NCI-H1694 (cell line): ENCODE data around the gene CDNF.

Experiments
- DNase-seq: peaks from one replicate; lab custom pipeline; 2025; lab: John Stamatoyannopoulos, UW

Gene CDNF

GRCh38 chr10:14787938-14788337, 49.9 kb downstream of the CDNF start:
- no peak for DNase-seq

GRCh38 chr10:14784459-14785055, 53.3 kb downstream of the CDNF start:
- DNase-seq: no peak

- no peak for DNase-seq
These were observed 55.0 kb downstream of the CDNF start for GRCh38 chr10:14782691-14783363.

- no peak for DNase-seq
These were observed 56.1 kb downstream of the CDNF start for GRCh38 chr10:14781763-14782162.

- DNase-seq: no peak
These were observed 58.7 kb downstream of the CDNF start for GRCh38 chr10:14779001-14779651.

GRCh38 chr10:14776546-14776945, 61.3 kb downstream of the CDNF start:
- DNase-seq: no peak

GRCh38 chr10:14775656-14776055, 62.2 kb downstream of the CDNF start:
- no peak for DNase-seq

- DNase-seq: no peak
These were observed 63.0 kb downstream of the CDNF start, which contains the start of gene FAM107B for GRCh38 chr10:14774797-14775196. FAM107B (minus strand) TSS chr10:14774897; CDS start chr10:14774663, 234 bp downstream.

GRCh38 chr10:14774214-14774580, 63.6 kb downstream of the CDNF start:
- no peak for DNase-seq

GRCh38 chr10:14773551-14774213, 64.2 kb downstream of the CDNF start:
- DNase-seq: no peak

GRCh38 chr10:14772399-14772798, 65.4 kb downstream of the CDNF start:
- no peak for DNase-seq

- DNase-seq: no peak
These were observed 66.9 kb downstream of the CDNF start for GRCh38 chr10:14770927-14771326.
